HG03460 (cell line): Measurements from ENCODE around the gene ASMTL.
"Not testable (repeated sequence)": the region's sequence is repeated elsewhere in the genome, so short reads cannot be mapped to it uniquely, and the experiment has no call there.

Experiments
- ATAC-seq: cut with Tn5 transposase; IDR thresholded peaks from one replicate; pipeline ENCODE4 v1.9.1; 2021; ENCODE audit not compliant: unreplicated experiment

Gene ASMTL, protein sequence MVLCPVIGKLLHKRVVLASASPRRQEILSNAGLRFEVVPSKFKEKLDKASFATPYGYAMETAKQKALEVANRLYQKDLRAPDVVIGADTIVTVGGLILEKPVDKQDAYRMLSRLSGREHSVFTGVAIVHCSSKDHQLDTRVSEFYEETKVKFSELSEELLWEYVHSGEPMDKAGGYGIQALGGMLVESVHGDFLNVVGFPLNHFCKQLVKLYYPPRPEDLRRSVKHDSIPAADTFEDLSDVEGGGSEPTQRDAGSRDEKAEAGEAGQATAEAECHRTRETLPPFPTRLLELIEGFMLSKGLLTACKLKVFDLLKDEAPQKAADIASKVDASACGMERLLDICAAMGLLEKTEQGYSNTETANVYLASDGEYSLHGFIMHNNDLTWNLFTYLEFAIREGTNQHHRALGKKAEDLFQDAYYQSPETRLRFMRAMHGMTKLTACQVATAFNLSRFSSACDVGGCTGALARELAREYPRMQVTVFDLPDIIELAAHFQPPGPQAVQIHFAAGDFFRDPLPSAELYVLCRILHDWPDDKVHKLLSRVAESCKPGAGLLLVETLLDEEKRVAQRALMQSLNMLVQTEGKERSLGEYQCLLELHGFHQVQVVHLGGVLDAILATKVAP

DNA sequence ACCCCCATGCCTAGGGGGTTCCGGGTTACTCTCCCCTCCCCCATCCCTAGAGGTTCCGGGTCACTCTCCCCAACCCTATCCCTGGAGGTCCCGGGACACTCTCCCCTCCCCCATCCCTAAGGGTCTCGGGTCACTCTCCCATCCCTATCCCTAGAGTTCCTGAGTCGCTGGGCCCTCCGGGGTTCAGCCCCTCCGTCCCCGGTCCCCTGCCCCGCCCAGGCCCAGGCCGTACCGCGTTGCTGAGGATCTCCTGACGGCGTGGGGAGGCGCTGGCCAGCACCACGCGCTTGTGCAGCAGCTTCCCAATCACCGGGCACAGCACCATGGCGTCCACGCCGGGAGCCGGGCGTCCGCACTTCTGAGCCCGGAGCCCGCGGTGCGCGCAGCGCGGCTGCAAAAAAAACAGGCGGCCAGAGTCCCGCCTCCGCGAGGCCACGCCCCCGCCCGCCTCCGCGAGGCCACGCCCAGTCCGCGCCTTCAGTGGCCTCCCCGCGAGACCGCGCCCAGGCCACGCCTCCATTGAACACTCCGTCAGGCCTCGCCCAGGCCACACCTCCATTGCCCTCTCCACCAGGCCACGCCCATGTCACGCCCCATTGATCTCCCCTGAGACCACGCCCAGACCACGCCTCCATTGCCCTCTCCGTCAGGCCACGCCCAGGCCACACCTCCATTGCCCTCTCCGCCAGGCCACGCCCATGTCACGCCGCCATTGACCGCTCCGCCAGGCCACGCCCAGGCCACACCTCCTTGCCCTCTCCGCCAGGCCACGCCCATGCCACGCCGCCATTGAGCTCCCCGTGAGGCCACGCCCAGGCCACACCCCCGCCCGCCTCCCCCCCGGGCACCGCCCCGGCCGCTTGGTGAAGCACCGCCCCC is at the start of gene ASMTL:
Gene ASMTL (minus strand): TSS at position 394 of the 879 bp plus-strand sequence. CDS start 69 bp downstream, at position 325.
- peak; percentile 62 for ATAC-seq

DNA sequence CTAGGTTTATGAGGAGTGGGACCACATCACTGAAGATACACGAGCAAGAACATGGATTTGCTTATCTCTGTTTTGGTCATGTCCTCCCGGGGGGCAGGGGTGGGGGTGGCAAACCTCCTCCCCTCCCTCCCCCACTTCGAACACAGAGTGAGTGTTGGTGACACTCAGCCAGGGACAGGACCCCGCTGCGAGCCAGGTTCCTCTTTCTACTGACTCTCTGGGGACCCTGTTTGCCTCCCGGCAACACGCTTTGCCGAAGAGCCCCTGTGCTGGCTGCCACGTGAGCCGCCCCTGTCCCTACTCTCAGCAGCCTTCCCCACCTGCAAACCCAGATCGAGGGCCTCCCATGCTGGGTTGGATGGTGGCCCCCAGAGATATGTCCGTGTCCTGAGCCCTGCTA is 49.5 kb upstream of the ASMTL start:
- ATAC-seq = peak; percentile 49

DNA sequence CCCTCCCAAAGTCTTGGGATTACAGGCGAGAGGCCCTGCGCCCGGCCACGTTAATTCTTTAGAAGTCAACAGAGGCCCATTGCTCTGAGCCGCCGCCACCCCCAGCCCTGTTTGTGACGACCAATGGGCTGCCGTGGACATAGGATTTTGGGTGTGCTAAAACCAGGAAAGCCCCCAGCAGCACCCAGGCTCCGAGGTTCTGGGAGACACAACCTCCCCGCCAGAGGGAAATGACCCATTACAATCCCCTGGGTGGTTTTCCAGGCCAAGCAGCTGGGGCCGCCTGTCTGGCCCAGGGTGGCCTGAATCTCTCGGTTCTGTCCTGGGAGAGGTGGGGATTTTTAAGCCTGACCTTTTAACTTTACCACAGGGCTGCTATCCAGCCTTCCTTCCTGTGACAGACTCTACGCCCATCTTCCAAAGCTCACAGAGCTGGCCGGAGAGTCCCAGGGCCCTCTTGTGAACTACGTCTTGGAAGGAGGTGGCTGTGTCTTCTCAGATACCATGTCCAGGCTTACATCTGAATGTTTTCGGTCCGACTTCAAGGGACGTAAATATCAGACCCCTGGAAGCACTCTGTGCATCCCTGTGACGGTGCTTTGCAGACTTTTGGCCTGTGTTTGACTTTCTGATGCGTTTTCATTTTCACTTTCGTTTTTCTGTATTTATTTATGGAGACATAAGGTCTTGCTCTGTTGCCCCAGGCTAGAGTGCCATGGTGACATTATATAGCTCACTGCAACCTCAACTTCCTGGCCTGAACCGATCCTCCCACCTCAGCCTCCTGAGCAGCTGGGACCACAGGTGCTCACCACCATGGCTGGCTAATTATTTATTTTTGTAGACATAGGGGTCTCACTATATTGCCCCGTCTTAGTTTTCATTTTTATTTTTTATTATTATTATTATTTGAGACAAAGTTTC is 48.3 kb upstream of the ASMTL start:
- ATAC-seq = peak; percentile 56

DNA sequence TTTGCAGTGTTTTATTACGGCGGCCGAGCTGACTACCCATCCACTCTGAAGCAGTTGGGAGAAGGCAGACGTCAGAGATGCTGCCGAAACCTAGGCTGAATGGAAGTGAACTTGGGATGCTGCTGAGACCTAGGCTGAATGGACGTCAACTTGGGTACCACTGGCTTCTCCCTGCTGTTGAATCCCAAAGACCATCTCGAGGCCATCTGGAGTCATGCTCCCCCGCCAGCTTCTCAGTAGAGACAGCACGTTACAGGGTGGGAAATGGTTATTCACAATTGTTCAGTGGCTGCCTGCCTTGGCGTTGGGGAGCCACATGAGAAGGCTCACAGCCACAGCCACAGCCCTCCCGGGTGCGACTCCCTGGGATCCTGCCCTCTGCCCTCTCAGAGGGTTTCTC is 43.4 kb upstream of the ASMTL start:
- ATAC-seq = no peak

DNA sequence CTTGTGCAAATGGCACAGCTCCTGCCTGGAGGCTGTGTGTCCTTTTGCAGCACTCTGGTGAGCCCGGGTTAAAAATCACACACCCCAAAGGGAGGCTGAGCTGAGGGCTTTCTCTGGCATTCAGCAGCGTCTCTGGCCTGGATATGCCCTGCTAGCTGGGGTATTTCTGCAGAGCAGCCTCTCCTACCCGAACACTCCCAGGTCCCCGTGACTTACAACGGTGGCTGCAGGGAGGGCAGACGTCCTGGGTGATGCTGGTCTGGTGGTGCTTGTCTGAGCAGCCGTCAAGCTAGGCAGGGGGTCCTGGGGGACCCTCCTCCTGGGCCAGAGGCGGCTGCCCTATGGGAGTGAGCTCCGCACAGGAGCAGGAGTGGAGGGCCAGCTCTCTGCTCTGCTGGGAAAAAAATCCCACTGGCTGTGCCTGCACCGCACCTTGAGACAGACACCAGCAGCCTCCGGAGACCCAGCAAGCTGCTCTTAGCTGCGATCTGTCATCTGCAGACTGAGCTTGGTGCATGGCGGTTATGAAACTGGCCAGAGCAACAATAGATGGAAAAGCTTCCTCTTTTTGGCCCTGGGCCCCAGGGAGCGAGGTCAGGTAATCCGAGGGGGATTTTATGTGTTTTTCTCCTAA is 41.3 kb upstream of the ASMTL start:
- ATAC-seq = peak; percentile 50

DNA sequence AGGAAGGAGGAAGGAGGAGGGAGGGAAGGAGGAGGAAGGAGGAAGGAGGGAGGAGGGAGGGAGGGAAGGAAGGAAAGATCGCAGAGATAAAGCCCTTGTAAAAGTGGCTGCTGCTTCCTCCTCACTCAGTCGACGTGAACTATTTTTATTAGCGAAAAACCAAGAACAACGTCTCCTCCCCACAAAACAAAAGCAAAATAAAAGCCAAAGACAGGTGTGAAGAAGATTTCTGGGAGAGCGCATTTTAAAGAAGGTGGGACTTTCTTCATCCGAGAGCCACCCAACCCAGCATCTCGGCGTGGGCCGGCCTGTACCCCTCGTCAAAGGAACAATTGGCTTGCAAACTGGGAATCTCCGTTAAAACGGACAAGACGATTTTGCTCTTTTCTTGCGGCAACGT is 40.7 kb upstream of the ASMTL start:
- no peak for ATAC-seq

DNA sequence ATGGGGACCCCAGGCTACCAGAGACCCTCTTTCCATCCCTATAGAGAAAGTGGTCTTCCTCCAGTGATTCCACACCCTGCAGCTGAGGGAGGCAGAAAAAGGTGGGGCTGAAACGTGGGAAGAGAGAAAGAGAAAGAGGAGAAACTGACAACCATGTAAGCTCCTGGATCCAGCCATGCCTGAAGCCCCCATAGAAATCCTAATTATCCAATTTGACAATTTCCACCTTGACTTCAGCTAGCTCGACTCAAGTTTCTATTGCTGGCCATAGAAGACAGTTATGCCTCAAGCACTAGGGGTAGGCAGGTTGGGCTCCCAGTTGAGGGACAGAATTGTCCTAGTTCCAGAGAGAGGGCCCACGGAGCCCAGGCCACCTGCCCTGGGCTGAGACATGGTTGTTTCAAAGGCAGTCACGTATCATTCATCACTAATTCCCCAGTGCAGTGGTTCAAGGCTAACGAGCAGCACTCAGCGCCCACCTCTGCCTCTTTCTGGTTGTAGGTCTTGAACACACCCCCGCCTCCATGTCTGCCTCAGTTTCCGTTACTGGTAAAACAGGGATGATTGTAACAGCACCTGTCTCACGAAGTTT is 39.8 kb upstream of the ASMTL start:
- ATAC-seq = no peak

DNA sequence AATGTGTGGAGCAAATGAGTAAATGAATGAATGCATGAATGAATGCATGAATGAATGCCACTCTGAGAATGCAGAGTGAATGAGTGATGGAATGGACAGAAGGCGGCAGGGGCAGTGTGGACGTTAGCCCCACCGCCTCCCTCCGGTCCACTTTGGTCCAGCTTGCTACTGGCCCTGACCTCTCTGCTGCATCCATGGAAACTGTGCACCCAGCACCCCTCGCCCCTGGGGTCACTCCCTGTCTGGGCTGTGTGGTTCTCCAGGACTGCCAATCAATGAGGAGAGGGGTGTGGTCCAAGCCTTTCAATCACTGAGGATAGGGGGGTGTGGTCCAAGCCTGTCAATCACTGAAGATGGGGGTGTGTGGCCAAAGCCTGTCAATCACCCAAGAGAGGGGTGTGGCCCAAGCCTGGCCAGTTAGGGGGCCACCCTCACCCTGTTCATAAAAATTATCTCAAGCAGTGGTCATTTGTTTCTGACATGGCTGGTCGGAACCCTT is 39.2 kb upstream of the ASMTL start:
- ATAC-seq = peak; percentile 70

DNA sequence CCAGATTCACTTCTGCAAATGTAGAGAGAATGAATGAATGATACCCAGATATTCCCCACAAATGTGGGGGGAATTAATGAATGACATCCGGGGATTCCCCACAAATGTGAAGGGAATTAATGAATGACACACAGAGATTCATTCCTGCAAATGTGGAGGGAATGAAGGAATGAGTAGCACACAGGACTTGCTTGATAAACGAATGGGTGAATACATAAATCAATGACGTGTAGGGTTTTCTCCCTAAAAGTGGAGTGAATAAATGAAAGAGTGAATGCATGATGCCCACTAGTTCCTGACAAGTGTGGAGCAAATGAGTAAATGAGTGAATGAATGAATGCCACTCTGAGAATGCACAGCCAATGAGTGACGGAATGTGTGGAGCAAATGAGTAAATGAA is 38.5 kb upstream of the ASMTL start:
- not testable (repeated sequence) for ATAC-seq

DNA sequence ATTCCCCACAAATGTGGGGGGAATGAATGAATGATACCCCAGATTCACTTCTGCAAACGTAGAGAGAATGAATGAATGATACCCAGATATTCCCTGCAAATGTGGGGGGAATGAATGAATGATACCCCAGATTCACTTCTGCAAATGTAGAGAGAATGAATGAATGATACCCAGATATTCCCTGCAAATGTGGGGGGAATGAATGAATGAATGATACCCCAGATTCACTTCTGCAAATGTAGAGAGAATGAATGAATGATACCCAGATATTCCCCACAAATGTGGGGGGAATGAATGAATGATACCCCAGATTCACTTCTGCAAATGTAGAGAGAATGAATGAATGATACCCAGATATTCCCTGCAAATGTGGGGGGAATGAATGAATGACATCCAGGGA is 38.0 kb upstream of the ASMTL start:
- not testable (repeated sequence) for ATAC-seq

DNA sequence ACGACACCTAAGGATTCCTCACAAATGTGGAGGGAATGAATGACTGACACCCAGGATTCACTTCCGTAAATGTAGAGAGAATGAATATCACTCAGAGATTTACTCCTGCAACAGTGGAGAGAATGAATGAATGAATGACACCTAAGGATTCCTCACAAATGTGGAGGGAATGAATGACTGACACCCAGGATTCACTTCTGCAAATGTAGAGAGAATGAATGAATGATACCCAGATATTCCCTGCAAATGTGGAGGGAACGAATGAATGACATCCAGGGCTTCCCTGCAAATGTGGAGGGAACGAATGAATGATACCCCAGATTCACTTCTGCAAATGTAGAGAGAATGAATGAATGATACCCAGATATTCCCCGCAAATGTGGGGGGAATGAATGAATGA is 36.6 kb upstream of the ASMTL start:
- not testable (repeated sequence) for ATAC-seq

DNA sequence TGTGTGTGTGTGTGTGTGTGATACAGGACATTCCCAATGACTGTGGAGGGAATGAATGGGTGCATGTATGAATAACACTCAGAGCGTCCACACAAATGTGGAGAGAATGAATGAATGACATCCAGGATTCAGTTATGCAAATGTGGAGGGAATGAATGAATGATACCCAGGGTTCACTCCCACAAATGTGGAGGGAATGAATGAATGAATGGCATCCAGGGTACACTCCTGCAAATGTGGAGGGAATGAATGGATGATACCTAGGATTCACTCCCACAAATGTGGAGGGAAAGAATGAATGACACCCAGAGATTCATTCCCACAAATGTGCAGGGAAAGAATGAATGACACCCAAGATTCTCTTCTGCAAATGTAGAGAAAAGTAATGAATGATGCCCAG is 36.0 kb upstream of the ASMTL start:
- ATAC-seq = no peak

DNA sequence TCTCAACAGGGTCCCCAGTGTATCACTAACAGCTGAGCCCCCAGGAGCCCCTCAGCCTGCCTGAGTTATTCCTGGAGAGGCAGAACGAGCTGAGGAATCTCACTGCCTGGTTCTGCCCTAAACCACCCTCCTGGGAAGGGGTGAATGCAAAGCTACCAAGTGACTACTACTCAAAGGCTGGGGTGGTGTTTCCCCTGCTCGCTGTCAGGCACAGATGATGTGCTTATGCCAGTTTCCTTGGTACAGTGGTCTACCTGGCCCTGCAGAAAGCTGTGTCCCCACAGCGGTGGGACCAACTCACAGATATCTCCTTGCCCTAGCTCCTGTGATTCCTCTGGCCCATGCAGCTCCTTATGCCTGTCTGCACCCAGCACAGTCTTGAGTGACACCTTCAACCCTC is 35.4 kb upstream of the ASMTL start:
- no peak for ATAC-seq

DNA sequence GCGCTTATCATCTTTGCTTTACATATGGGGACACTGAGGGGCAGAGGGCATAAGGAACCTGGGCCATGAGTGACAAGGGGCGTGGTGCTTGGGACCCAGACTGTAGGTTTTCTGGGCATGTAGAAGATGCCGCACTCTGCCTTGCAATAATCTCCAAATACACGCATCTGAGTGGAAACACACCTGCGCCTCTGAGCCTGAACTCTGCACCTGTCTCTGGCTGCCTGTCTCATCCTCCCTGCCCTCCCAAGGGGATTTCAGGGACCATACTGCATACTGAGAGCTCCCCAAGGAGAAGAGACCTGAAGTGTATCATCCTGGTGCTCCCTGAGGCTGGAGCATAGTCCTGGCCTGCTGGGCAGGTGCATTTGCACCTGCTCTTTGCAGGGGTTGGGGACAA is 34.7 kb upstream of the ASMTL start:
- no peak for ATAC-seq

DNA sequence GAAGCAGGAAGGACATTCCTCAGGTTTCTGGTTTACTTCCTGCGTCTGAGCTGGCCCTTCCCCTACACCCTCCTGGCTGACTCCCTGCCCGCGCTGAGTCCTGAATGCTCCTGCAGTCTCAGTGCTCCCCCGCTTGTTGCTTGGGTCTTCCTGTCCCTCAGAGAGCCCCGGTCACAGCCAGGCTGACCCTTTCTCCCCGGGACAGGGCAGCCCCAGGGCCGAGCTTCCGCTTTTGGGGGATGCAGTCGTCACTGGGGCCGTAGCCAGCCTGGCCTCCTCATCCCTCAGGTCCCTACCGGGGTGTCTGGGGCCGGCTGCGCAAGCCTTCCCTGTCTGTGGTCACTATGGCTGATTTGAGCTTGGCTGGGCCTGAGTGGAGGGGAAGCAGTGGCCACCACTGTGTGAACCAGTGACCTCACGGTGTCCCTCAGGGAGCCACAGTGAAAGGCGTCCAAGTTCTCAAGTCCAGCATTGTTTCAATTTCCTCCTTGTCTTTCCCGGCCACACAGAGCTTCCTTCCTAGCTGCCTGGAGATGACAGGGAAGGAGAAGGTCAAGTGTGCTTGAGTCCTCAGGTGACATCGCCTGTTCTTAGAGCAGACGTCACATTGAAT is 34.1 kb upstream of the ASMTL start:
- no peak for ATAC-seq

DNA sequence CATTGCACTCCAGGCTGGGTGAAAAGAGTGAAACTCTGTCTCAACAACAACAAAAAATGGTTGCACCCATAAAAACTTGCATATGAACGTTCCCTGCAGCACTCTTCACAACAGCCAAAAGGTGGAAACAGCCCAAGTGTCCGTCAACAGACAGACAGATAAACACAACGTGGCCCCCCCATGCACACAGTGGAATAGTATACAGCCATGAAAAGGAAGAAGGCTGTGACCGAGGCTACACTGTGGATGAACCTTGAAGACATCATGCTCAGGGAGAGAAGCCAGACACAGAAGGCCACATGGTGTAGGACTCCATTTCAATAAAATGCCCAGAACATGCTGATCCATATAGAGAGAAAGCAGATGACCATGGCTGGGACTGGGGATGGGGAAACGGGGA is 33.5 kb upstream of the ASMTL start:
- no peak for ATAC-seq

DNA sequence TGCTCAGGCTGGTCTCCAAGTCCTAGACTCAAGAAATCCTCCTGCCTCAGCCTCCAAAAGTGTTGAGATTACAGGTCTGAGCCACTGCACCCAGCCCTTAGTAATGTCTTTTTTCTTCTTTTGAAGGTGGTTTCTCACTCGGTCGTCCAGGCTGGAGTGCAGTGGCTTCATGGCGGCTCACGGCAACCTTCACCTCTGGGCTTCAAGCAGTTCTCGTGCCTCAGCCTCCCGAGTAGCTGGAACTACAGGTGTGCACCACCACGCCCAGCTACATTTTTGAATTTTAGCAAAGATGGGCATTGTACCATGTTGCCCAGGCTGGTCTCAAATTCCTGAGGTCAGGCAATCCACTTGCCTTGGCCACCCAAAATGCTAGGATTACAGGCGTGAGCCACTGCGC is 32.3 kb upstream of the ASMTL start:
- no peak for ATAC-seq

DNA sequence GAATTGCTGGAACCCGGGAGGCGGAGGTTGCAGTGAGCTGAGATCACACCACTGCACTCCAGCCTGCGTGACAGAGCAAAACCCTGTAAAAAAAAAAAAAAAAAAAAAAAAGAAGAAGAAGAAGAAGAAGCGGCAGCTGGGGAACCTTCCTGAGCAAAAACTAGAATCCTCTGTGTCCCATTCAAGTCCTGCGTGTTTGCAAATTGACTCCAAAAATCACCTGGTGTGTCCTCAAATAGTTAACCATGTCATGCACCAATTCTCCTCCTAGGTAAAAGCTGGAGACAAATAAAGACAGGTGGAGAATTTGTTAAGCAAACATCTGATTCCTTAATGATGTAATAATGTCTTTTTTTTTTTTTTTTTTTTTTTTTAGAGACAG is 31.9 kb upstream of the ASMTL start:
- no peak for ATAC-seq
